Stomach (tissue), 9 donors: ENCODE measurements around the gene KRTAP12-4. TPM values are rescaled to one million over a fixed set of nuclear protein-coding genes. Genes with fewer than 3 reads are reported as not detected.

ENCODE experiments used
- DNase-seq, 2 donors: peaks; one replicate each; pipeline versions ENCODE4 v3.0.0 to v3.0.0-alpha.2; 2013 to 2019
- H3K27ac ChIP-seq, 5 donors: fragments of 200-600 bp in 4 of 5; sonication (generic) in 4 of 5; one replicate each; pipeline ENCODE4 v1.5.1; 2013 to 2019; ENCODE audit warnings: mild to moderate bottlenecking in 1 of 5, moderate library complexity in 1 of 5
- H3K27me3 ChIP-seq, 3 donors: fragments of 200-600 bp; sonication (generic); one replicate each; pipeline ENCODE4 v1.5.1; 2017 to 2019; ENCODE audit warnings: mixed run types in 1 of 3
- H3K36me3 ChIP-seq, 4 donors: fragments of 200-600 bp; sonication (generic); 1 replicate in 3 of 4; 2 replicates in 1 of 4; pipeline ENCODE4 v1.5.1; 2016 to 2019
- H3K4me1 ChIP-seq, 4 donors: fragments of 200-600 bp; sonication (generic); one replicate each; pipeline ENCODE4 v1.5.1; 2016 to 2019
- H3K4me3 ChIP-seq, 4 donors: fragments of 200-600 bp; sonication (generic) in 3 of 4; one replicate each; pipeline ENCODE4 v1.5.1; 2016 to 2019; ENCODE audit warnings: mild to moderate bottlenecking in 1 of 4
- H3K9me3 ChIP-seq, 4 donors: fragments of 200-600 bp; sonication (generic); one replicate each; pipeline ENCODE4 v1.5.1; 2016 to 2019
- CTCF ChIP-seq, 7 experiments: fragments of 450-650 bp in 4 of 7; fragments of 200-600 bp in 3 of 7; sonication (generic) in 3 of 7; IDR thresholded peaks; one replicate each; pipeline ENCODE4 v1.5.1; 2016 to 2019; ENCODE audit warnings: antibody characterized with exemption in 7 of 7, control low read depth in 2 of 7, mild to moderate bottlenecking in 1 of 7
- EP300 ChIP-seq: sonication (generic); formaldehyde crosslinking; IDR thresholded peaks from one replicate; pipeline ENCODE4 v1.6.1; 2017; ENCODE audit warnings: antibody characterized with exemption
- POLR2A ChIP-seq, 4 donors: fragments of 450-650 bp; IDR thresholded peaks; one replicate each; pipeline ENCODE4 v1.6.1; 2016; ENCODE audit warnings: antibody characterized with exemption in 4 of 4, control low read depth in 2 of 4, mild to moderate bottlenecking in 1 of 4, moderate library complexity in 1 of 4
- POLR2AphosphoS5 ChIP-seq, 3 donors: sonication (generic); formaldehyde crosslinking; IDR thresholded peaks; one replicate each; pipeline ENCODE4 v1.6.1; 2016; ENCODE audit warnings: antibody characterized with exemption in 3 of 3
- WGBS, 5 donors: extraction: QIAGEN DNeasy Blood & Tissue Kit in 3 of 5; methylation state at CpG; one replicate each; pipeline versions ENCODE4 v1.1.5 to v1.1.7; 2013 to 2018; 5-methylcytosine and 5-hydroxymethylcytosine counted together
- intact Hi-C: fragments of 100-400 bp; cut with DNase I; formaldehyde crosslinking; loops from one replicate; pipeline ENCODE4 v1.15.1; 2023; ENCODE audit warnings: low total_unique reads
- polyA plus RNA-seq, 3 donors: library from polyadenylated mRNA; stranded (reverse); fragments of 200-250 nt; gene quantifications; one replicate each; pipeline ENCODE4 v1.2.3, GENCODE V29; 2013
- total RNA-seq, 5 donors: library from RNA; depleted of rRNA; stranded (reverse); fragments of >200 nt; gene quantifications; one replicate each; pipeline versions ENCODE4 v1.1.0 to v1.2.3, GENCODE V29; 2014 to 2016
- donor health status: healthy with polysubstance abuse.
- donor health status: Bipolar disorder and iron deficiency.
- donor health status: healthy.

Gene KRTAP12-4
- total and polyA plus RNA-seq, 8 donors: not detected

GRCh38 chr21:44658913-44659595 lies 4.6 kb upstream of the KRTAP12-4 start:
- DNase-seq: no peak
- 40 to 62% (median 44%) methylated on average over 9 to 11 of the region's 11 CpGs for WGBS, 5 donors
- H3K27me3 ChIP-seq: peaks cover 0 to 28% (median 10%) of the 10 kb centered on the region in 3 donors
- no peaks in the 10 kb centered on the region for H3K36me3 ChIP-seq
- peaks cover 0 to 22% (median 11%) of the 10 kb centered on the region in 4 donors for H3K9me3 ChIP-seq
- intact Hi-C loops: no loop called here
- H3K4me1 ChIP-seq: no peaks in the 10 kb centered on the region
- H3K27ac ChIP-seq: no peak overlapping the region
- no peak overlapping the region for H3K4me3 ChIP-seq
- no peak for TF ChIP-seq CTCF (IDR thresholded peaks at IDR 0.05)
- TF ChIP-seq EP300: no peak

GRCh38 chr21:44658541-44658910 lies 4.1 kb upstream of the KRTAP12-4 start:
- WGBS, 5 donors: 77 to 84% (median 80%) methylated on average over 5 of the region's 5 CpGs
- Histone ChIP-seq H3K27me3 (peaks cover 0 to 31% (median 10%) of the 10 kb centered on the region in 3 donors), H3K36me3 (no peaks in the 10 kb centered on the region), H3K4me1 (no peaks in the 10 kb centered on the region), H3K27ac (peak overlapping the region in 1 of 5 donors; percentile 57), H3K4me3 (no peak overlapping the region), H3K9me3 (peaks cover 0 to 22% (median 11%) of the 10 kb centered on the region in 4 donors)
- no peak for DNase-seq
- no peak for TF ChIP-seq POLR2A (IDR thresholded peaks at IDR 0.05)
- intact Hi-C loops: no loop called here

GRCh38 chr21:44657635-44658540 lies 3.4 kb upstream of the KRTAP12-4 start, which contains the start of gene KRTAP12-3:
KRTAP12-3 (plus strand) TSS chr21:44657932; CDS start chr21:44657980, 48 bp downstream.
- DNase-seq: peak in 1 of 2 donors; percentile 25
- Histone ChIP-seq H3K27me3 (peaks cover 0 to 31% (median 10%) of the 10 kb centered on the region in 3 donors), H3K4me1 (no peaks in the 10 kb centered on the region), H3K4me3 (no peak within 1 kb of the TSS), H3K9me3 (peaks cover 0 to 22% (median 11%) of the 10 kb centered on the region in 4 donors), H3K27ac (peak within 1 kb of the TSS in 4 of 5 donors; percentile 7 to 57 (median 36)), H3K36me3 (no peaks in the 10 kb centered on the region)
- 70 to 80% (median 74%) methylated on average over 26 of the region's 26 CpGs for WGBS, 5 donors
- TF ChIP-seq POLR2AphosphoS5 (IDR thresholded peaks at IDR 0.05): no peak
- TF ChIP-seq EP300: no peak
- TF ChIP-seq POLR2A (IDR thresholded peaks at IDR 0.05): no peak
- TF ChIP-seq CTCF (IDR thresholded peaks at IDR 0.05): no peak
- intact Hi-C loops: no loop called here

GRCh38 chr21:44656868-44657267 lies 2.4 kb upstream of the KRTAP12-4 start:
- 29 to 45% (median 33%) methylated on average over 1 of the region's 1 CpG for WGBS, 5 donors
- peaks cover 0 to 22% (median 11%) of the 10 kb centered on the region in 4 donors for H3K9me3 ChIP-seq
- no peak overlapping the region for H3K4me3 ChIP-seq
- H3K27me3 ChIP-seq: peaks cover 0 to 31% (median 10%) of the 10 kb centered on the region in 3 donors
- H3K27ac ChIP-seq: peak overlapping the region in 3 of 5 donors; percentile 11 to 49 (median 24)
- intact Hi-C loops: no loop called here
- no peak for DNase-seq
- no peaks in the 10 kb centered on the region for H3K4me1 ChIP-seq
- no peak for TF ChIP-seq POLR2AphosphoS5 (IDR thresholded peaks at IDR 0.05)
- TF ChIP-seq EP300: no peak
- TF ChIP-seq POLR2A (IDR thresholded peaks at IDR 0.05): no peak
- TF ChIP-seq CTCF (IDR thresholded peaks at IDR 0.05): no peak
- no peaks in the 10 kb centered on the region for H3K36me3 ChIP-seq
